Glutamatergic neuron (in vitro differentiated cells): Measurements from ENCODE around the gene LIN37. TPM values are rescaled to one million over a fixed set of nuclear protein-coding genes. Genes with fewer than 3 reads are reported as not detected.

Source experiments
- DNase-seq: peaks from one replicate; pipeline ENCODE4 v3.0.0; 2022
- H3K27ac Mint-ChIP-seq: one replicate; pipeline ENCODE4 v1.8.0; 2020; ENCODE audit warnings: mild to moderate bottlenecking, mixed read lengths, inconsistent platforms; ENCODE audit not compliant: unreplicated experiment
- H3K27me3 Mint-ChIP-seq: one replicate; pipeline ENCODE4 v1.8.0; 2020; ENCODE audit warnings: mild to moderate bottlenecking, moderate library complexity, mixed read lengths, inconsistent platforms; ENCODE audit not compliant: unreplicated experiment
- H3K36me3 Mint-ChIP-seq: one replicate; pipeline ENCODE4 v1.8.0; 2020; ENCODE audit warnings: mild to moderate bottlenecking, mixed read lengths, inconsistent platforms; ENCODE audit not compliant: unreplicated experiment
- H3K4me1 Mint-ChIP-seq: one replicate; pipeline ENCODE4 v1.8.0; 2020; ENCODE audit warnings: mild to moderate bottlenecking, low read depth, mixed read lengths, inconsistent platforms; ENCODE audit not compliant: unreplicated experiment
- H3K4me3 Mint-ChIP-seq: one replicate; pipeline ENCODE4 v1.8.0; 2020; ENCODE audit warnings: mild to moderate bottlenecking, mixed read lengths, inconsistent platforms; ENCODE audit not compliant: unreplicated experiment
- H3K9me3 Mint-ChIP-seq: one replicate; pipeline ENCODE4 v1.8.0; 2020; ENCODE audit warnings: mild to moderate bottlenecking, moderate library complexity, mixed read lengths, inconsistent platforms; ENCODE audit not compliant: unreplicated experiment
- CTCF ChIP-seq: fragments of 200-600 bp; sonication (generic); IDR thresholded peaks from one replicate; pipeline ENCODE4 v1.5.0; 2021; ENCODE audit not compliant: partially characterized antibody, unreplicated experiment
- total RNA-seq: library from RNA; stranded (reverse); fragmentation: NEBNext Ultra II Directional; extraction: Animal tissue kit (Norgen Biotek cat#: 25700); gene quantifications from one replicate; pipeline ENCODE4 v1.2.1, GENCODE V29; 2021; ENCODE audit not compliant: unreplicated experiment

LIN37 gene
- total RNA-seq, 1 donor from 2014 or later: 29.8 TPM

GRCh38 chr19:35756377-35757230 is 8.2 kb downstream of the LIN37 start, which contains the start of gene HSPB6:
Gene HSPB6 (minus strand): TSS chr19:35757029. CDS start chr19:35757008, 21 bp downstream.
- Mint-ChIP-seq H3K4me3 (peak within 1 kb of the TSS; percentile 92), H3K9me3 (peaks cover 13% of the 10 kb centered on the region), H3K4me1 (peaks cover 14% of the 10 kb centered on the region), H3K27me3 (peaks cover 18% of the 10 kb centered on the region), H3K27ac (peak within 1 kb of the TSS; percentile 95), H3K36me3 (no peaks in the 10 kb centered on the region)
- DNase-seq: peak; percentile 68
- no peak for TF ChIP-seq CTCF

- Mint-ChIP-seq H3K27ac (peak overlapping the region; percentile 95), H3K27me3 (peaks cover 18% of the 10 kb centered on the region), H3K4me3 (peak overlapping the region; percentile 92), H3K36me3 (no peaks in the 10 kb centered on the region), H3K4me1 (peaks cover 14% of the 10 kb centered on the region), H3K9me3 (peaks cover 13% of the 10 kb centered on the region)
- DNase-seq: peak; percentile 67
- TF ChIP-seq CTCF: no peak
Measured at GRCh38 chr19:35757231-35757748, 8.9 kb downstream of the LIN37 start.

- peaks cover 13% of the 10 kb centered on the region for H3K9me3 Mint-ChIP-seq
- H3K4me1 Mint-ChIP-seq: peaks cover 14% of the 10 kb centered on the region
- H3K27ac Mint-ChIP-seq: peak within 1 kb of the TSS; percentile 95
- peaks cover 18% of the 10 kb centered on the region for H3K27me3 Mint-ChIP-seq
- H3K36me3 Mint-ChIP-seq: no peaks in the 10 kb centered on the region
- TF ChIP-seq CTCF: no peak
- DNase-seq: peak; percentile 98
- H3K4me3 Mint-ChIP-seq: peak within 1 kb of the TSS; percentile 92
Measured at GRCh38 chr19:35757749-35758608, 9.6 kb downstream of the LIN37 start, which contains the start of gene PROSER3. Gene PROSER3 (plus strand): TSS chr19:35758176. CDS start chr19:35758216, 40 bp downstream.

- Mint-ChIP-seq H3K27me3 (peaks cover 11% of the 10 kb centered on the region), H3K4me3 (peak overlapping the region; percentile 92), H3K27ac (peak overlapping the region; percentile 62), H3K36me3 (no peaks in the 10 kb centered on the region), H3K4me1 (peaks cover 13% of the 10 kb centered on the region), H3K9me3 (peaks cover 13% of the 10 kb centered on the region)
- no peak for DNase-seq
- no peak for TF ChIP-seq CTCF
Measured at GRCh38 chr19:35759697-35760096, 11.3 kb downstream of the LIN37 start.
